HG03432 (cell line): ENCODE measurements around the gene CCNJ.

Source experiments
- ATAC-seq: cut with Tn5 transposase; IDR thresholded peaks from one replicate; pipeline ENCODE4 v1.9.1; 2021; ENCODE audit warnings: mild to moderate bottlenecking, moderate library complexity; ENCODE audit not compliant: unreplicated experiment

CCNJ gene

DNA sequence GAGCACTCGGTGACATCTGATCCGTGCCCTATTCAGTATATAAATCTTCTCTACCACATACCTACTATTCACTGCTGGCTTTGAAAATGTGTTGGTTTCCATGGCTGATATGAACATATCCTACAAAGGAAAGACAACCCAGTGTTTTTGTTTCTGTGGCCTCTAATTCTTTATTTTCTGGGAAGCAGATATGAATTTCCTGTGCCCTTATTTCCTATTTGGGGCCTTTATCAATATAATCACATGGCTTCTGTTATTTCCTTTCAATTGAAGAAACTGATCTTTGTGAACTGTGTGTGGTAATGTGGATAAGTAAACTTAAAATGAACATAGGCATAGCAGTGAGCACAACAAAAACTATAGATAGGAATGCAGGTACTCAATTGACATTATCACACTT, 10.6 kb downstream of the CCNJ start:
- no peak for ATAC-seq

DNA sequence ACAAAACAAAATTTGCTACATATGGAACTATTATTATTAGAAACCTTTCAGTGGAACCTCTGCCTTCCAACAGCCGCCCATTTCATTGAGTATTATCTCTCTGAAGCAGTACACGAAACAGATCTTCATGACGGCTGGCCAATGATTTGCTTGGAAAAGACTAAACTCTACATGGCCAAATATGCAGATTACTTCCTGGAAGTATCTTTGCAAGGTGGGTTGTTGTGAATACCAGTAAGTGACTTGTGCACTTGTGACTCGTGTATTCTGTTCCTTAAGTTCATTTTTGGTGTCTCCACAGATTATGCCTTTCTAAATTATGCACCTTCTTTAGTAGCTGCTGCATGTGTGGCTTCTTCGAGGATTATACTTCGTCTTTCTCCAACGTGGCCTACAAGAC, 13.4 kb downstream of the CCNJ start:
- ATAC-seq = no peak

DNA sequence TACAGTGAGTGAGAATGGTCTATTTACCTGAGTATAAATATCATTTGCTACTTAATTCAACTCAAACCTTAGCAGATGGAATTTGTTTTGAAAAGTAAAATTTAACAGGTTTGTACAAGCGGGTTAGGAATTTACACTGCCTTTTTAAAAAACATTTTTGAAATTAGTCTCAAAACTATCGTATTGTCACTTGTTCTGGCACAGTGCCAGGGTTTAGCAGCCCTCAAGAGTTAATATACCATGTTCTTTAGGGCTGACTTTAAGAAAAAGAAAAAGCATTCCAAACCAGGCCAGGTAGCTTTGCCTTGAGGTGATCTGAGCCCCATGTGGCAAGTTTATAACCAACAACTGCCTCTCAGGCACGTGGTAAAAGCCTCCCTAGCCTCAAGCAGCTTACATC, 17.8 kb downstream of the CCNJ start:
- ATAC-seq = no peak

DNA sequence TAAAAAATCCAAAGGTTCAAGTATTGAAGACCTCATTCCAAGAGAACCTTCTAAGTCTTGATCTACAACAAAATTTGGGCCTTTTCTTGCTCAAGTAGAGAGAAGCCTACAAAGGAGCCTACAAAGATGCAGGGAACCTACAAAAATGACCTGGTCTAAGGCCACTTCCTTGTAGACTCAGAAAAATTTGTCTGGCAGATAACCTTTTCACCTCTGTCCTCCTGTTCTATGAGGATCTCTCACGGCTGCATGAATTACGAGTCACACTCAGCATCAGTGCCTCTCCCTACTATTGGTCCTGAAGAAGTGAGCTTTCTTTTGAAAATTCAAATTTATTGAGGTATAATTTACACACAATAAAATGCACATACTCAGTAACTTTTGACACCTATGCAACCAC, 29.3 kb downstream of the CCNJ start:
- ATAC-seq = no peak

DNA sequence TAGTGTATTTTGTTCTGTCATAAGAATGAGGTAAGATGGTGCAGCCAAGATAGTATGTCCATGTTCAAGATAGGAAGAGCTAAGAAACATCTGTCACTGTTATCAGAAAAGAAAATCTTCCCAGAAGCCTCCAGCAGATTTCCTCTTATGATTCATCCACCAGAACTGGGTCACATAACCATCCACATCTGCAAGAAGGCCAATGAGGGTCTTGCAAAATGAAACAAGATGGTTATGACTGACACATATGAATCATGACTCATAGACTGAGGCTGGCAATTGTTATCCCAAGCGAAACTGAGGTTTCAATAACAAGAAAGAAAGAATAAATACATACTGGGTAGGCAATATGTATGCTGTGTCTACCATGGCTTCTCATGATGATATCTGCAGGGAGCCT, 30.3 kb downstream of the CCNJ start:
- ATAC-seq = no peak

DNA sequence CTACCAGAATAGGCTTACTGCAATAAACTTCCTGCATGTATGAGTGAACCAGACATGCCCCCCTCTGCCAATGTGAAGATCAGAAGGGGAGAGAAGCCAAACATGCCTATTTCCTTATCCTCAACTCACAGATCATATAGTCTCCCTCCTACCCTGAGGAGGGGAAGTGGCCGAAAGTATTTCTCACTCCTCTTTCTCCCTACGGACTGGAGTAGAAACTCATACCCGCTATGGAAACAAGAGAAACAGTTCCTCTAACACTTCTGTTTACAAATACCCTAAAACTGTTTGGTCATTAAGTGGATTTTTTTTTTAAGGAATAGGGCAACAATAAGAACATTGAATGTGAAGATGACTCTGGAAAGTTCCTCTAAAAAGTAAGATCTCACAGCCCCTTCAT, 31.4 kb downstream of the CCNJ start:
- no peak for ATAC-seq

DNA sequence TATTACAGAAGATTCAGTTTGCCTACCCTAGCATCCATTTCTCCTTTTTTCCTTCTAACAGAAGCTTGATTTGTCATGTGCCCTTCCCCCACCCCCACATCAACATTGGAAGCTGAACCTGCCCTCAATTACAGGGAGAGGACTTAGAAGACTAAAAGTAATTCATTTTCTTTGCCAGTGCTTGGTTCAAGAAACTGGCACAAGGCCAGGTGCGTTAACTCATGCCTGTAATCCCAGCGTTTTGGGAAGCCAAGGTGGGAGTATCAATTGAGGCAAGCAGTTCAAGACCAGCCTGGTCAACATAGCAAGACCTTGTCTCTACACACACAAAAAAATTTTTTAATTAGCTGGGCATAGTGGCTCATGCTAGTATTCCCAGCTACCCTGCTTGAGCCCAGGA, 32.6 kb downstream of the CCNJ start:
- ATAC-seq = no peak

DNA sequence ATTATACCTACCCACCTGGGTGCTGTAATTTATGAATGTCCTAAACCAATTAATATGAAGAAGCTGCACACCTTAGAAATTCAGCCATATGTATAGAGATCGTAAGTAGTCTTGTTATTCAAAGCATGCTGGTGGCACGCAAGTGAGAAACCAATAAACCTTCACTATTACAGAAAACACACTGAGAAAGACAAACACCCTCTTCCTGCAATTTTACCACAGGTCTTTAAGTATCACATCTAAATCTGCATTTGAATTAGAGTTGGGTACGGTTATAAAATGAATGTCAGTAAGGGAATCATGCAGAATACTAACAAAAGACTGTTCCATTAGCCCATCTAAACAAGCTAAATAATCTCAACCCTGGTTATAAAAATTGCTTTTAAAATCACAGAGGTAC, 33.8 kb downstream of the CCNJ start:
- ATAC-seq = no peak

DNA sequence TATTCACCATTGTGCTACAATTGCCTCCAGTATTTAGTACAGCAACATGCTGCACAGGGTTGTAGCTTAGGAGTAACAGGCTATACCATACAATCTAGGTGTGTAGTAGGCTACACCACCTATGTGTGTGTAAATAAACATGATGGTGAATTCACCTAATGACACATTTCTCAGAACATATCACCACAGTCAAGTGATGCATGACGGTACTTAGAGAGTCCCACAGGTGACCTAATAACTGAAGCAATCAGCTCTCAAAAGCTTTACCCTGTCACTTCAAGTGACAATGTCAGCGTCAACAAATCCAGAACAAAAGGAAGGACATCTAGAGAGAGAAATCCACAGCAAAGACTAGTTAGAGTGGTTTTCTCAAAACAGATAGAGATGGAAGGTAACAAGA, 38.8 kb downstream of the CCNJ start:
- ATAC-seq = no peak

DNA sequence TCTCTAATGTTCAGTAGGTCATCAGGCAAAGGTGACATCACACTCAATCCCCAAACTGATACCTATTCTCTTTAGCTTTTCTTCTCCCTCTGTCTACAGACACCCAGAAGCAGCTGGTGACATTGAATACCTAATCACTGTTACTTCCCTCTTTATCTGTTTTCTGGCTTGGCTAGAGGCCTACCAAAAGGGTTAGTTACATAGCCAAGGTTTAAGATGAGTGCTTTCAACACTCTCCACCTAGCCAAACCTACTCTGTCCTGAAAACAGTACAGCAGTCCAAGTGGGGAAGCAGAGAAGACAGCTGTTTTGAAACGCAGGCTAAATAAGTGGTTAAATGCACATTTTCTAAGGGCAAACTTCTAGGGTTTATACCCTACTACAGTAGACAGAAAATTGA, 39.4 kb downstream of the CCNJ start:
- no peak for ATAC-seq

DNA sequence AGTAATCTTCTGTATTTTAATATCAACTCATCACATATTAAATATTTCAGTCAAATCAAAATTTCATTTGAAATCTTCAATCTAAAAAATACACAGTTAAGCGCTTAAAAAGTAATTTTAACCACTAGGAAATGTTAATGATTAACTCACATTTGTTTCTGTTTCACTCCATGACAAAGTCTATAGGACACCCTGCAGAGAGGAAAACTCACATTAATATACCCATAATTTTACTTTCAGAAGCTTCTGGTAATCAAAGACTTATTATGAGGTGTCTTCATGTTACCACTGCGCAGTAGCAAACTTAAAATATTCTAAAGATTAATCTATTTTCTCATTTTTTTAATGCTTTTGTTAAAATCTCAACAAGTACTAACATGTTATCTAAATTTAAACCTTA, 45.7 kb downstream of the CCNJ start:
- ATAC-seq = no peak

DNA sequence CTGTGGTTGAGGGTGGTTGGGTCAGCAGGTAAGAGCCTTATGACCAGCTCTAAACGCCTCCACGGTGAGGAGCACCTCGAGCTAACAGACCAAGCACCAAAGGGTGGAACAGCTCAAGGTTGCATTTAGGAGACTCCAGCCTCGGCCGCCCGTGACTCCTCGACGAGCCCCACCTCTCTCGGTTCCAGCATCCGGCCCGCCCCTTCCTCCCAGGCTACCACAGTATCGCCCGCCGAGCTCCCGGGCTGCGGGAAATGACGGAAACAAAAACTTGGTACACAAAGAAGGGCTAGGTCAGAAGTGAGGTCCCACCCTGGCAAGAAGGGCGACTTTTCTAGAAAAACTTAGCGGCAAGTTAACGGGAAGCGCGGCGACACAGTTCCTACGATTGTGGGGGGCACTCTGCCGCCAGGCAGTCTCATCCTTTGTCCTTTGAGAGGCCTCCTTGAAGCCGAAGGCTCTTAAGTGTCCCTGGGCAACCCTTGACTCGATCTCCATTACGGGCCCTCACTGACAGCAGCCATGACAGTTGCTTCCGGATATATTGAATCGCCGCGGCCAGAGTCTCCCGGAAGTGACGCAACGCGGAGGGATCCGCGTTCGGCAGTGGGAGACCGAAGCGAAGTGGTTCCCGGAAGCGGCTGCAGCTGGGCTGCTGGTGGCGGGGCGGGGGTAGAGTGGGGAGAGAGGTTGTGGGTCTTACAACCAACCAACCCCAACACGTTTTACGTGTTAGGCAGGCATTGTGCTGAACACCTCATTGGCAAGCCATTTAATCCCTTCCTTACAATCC, 46.5 kb downstream of the CCNJ start:
- ATAC-seq = peak; percentile 92

DNA sequence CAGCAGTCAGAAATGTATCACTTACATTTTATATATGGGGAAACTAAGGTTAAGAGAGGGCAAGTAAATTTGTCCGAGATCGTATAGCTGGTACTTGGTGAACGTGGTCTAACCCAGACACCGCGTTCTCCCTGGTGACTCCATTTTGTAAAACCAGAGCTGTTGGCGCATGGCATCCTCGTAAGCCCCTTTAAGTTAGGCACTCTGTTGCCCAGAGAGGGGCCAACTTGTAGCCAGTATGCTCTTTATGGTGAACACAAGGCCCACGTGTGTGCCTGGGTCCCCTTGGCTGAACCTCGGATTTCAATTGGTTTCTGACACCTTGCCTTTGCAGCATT, 47.0 kb downstream of the CCNJ start:
- no peak for ATAC-seq

DNA sequence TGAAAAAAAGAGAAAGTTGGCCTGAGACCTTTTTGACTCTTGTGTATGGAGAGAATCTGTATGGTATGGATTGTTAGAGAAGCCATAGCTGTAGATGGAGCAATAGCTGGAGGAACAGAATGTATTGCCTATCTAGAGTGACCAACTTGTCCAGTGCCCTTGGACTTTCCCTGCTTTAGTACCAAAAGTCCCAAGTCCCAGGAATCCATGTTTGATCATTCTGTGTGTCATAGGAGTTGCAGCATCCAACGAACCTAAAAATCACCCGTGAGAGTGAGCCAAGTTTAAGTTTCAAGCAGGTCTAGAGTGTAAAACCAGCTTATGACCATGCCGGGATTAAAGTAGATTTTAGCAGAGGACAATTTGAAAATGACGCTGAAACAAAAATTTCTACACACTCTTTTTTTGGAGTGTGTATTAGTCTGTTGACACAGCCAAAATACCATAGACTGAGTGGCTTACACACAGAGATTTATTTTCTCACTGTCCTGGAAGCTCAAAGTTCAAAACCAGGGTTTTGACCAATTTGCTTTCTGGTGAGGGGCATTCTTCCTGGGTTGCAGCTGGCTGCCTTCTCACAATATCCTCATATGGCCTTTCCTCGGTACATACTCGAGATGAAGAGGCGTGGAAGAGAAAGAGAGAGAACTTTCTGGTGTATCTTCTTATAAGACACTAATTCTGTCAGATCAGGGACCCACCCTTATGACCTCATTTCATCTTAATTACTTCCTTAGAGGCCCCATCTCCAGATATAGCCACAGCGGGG, 49.8 kb downstream of the CCNJ start:
- no peak for ATAC-seq

DNA sequence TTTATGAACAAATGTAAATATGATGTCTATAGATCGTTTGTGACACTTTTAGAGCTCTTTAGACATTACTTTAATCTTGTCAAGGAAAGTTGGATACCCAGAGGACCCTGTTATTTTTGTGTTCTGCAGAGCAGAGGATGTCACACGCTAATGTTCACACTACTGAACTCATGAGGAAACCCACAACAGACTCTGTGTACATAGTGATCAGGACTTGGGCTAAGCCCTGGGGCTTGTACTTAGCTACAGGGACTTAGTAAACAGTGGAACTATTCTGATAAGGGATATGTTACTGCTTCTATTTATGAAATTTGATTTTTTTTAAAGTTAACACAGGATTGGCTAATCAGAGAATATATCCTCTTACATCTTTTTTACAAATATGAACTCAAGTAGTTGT, 50.6 kb downstream of the CCNJ start:
- no peak for ATAC-seq

DNA sequence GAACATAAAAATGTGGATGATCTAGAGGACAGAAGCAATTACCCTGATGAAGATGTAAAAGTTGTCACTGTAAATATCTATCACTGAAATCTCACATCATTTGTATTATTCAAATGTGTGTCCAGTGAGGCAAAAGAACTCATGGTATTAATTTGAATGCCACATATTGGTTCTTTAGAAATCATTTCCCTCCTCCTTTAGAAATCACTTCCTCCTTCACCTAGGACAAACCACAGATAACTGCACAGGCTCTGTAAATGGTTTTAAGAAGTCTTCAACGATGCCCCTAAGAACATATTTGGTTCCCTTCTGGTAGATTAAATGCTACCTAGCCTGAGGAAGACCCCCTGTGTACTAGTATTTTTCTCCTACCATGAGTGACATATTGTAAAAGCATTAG, 53.6 kb downstream of the CCNJ start:
- no peak for ATAC-seq

DNA sequence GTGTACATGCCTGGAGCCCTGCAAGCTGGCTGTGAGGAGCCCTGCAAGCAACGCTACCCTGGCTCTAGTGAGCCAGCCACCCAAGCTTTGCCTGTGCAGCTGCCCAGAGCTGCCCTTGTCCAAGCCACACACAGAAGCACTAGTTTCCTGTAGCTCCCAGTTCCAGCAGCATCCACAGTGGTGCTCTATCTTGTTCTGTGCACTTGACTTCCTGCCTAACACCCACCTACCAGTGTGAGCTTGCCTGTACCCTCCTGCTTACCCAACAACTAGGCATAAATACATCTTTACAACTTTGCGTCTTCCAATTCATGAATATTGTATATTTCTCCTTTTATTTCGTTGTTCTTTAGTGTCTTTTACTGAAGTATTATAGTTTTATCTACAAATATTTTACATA, 54.5 kb downstream of the CCNJ start:
- no peak for ATAC-seq

DNA sequence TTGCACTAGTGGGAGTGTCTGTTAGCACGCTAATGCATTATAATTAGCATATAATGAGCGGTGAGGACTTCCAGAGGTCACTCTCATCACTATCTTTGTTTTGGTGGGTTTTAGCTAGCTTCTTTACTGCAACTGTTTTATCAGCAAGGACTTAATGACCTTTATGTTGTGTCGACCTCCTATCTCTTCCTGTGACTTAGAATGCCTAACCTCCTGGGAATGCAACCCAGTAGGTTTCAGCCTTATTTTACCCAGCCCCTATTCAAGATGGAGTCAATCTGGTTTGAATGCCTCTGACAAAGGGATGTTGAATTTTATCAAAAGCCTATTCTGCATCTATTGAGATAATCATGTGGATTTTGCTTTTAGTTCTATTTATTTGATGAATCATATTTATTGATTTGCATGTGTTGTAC, 64.2 kb downstream of the CCNJ start:
- ATAC-seq = no peak
